Karpas-422 (cell line): ENCODE measurements around the gene EHF. TPM values are rescaled to one million over a fixed set of nuclear protein-coding genes. Genes with fewer than 3 reads are reported as not detected.

Experiments
- DNase-seq: peaks from one replicate; pipeline ENCODE4 v3.0.0-alpha.2; 2015
- H2AFZ ChIP-seq: fragments of 200-600 bp; sonication (generic); 2 replicates; pipeline ENCODE4 v1.6.1; 2014; ENCODE audit warnings: antibody characterized with exemption, low read length, mixed read lengths
- H3K27ac ChIP-seq: fragments of 200-600 bp; sonication (generic); 2 replicates; pipeline ENCODE4 v1.5.1; 2014; ENCODE audit warnings: mild to moderate bottlenecking, low read length, moderate library complexity
- H3K27me3 ChIP-seq: fragments of 200-600 bp; sonication (generic); 2 replicates; pipeline ENCODE4 v1.6.1; 2014; ENCODE audit warnings: low read length, mixed read lengths
- H3K36me3 ChIP-seq: fragments of 200-600 bp; sonication (generic); 2 replicates; pipeline ENCODE4 v1.6.1; 2014; ENCODE audit warnings: low read length, mixed read lengths; ENCODE audit not compliant: insufficient read depth
- H3K4me1 ChIP-seq: fragments of 200-600 bp; sonication (generic); 2 replicates; pipeline ENCODE4 v1.6.1; 2014; ENCODE audit warnings: mild to moderate bottlenecking, low read length, mixed read lengths
- H3K4me2 ChIP-seq: fragments of 200-600 bp; sonication (generic); 2 replicates; pipeline ENCODE4 v1.6.1; 2014; ENCODE audit warnings: low read length, low read depth, mild to moderate bottlenecking; ENCODE audit not compliant: poor library complexity, severe bottlenecking
- H3K4me3 ChIP-seq: fragments of 200-600 bp; sonication (generic); 2 replicates; pipeline ENCODE4 v1.5.1; 2014; ENCODE audit warnings: mild to moderate bottlenecking, antibody characterized with exemption, low read length, mixed read lengths
- H3K79me2 ChIP-seq: fragments of 200-600 bp; sonication (generic); 2 replicates; pipeline ENCODE4 v1.6.1; 2014; ENCODE audit warnings: mild to moderate bottlenecking, low read length, mixed read lengths
- H3K9ac ChIP-seq: fragments of 200-600 bp; sonication (generic); 2 replicates; pipeline ENCODE4 v1.6.0; 2014; ENCODE audit warnings: low read length
- H3K9me2 ChIP-seq: fragments of 200-600 bp; sonication (generic), shearing (Covaris generic); replicated peaks from 2 replicates; pipeline ENCODE4 v1.6.0; 2014; ENCODE audit warnings: mild to moderate bottlenecking, low read length, moderate library complexity; ENCODE audit not compliant: insufficient read depth
- H3K9me3 ChIP-seq: fragments of 300-700, 200-600 bp; sonication (generic); 2 replicates; pipeline ENCODE4 v1.6.1; 2014; ENCODE audit warnings: low read length, mixed read lengths
- H4K20me1 ChIP-seq: fragments of 200-600 bp; sonication (generic); 2 replicates; pipeline ENCODE4 v1.6.1; 2014; ENCODE audit warnings: mild to moderate bottlenecking, antibody characterized with exemption, low read length, low read depth; ENCODE audit not compliant: insufficient read depth
- total RNA-seq: library from RNA; depleted of rRNA; stranded (reverse); fragments of >200 nt; shearing (Covaris generic); gene quantifications from 2 replicates; pipeline ENCODE4 v1.2.3, GENCODE V29; 2014; ENCODE audit warnings: low replicate concordance

Gene EHF
- total RNA-seq, 1 experiment from 2014 or later = not detected

DNA sequence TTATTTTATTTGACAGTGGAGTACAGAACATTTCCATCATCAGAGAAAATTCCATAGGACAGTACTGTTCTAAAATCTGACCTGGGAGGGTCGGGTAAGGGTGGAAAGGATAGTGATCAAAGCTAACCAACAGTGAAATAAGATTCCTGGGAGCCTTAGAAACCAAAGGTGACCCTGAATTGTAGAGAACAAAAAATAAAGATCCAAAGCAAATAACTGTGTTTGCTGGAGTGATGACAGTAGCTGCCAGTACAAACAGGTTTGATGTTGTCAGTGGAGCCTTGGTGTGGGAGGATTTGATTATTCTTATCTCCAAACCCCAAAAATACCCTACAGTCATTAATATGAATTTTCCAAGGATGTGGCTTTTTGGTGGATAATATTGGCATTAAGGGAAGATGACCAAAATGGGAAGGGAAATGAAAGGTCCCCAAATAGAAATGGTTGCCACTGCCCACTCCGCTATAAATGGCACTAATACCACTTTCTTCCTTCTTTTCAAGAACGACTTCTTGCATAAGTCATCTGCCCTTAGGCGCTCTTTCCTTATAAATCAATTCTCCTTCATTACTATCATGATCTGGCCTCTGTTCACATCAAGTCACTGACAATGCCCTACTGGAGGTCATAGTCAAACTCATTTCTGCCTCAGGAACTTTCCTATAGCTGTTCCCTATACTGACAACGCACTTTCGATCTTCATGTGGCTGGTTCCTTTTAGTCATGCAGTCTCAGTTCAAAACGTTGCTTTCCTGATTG is 44.4 kb downstream of the EHF start:
- no peaks in the 10 kb centered on the region for H3K9me2 ChIP-seq
- no peaks in the 10 kb centered on the region for H3K79me2 ChIP-seq
- no peaks in the 10 kb centered on the region for H3K36me3 ChIP-seq
- H3K4me3 ChIP-seq = no peak overlapping the region
- no peak overlapping the region for H3K4me2 ChIP-seq
- DNase-seq = no peak
- no peaks in the 10 kb centered on the region for H3K4me1 ChIP-seq
- no peaks in the 10 kb centered on the region for H3K9me3 ChIP-seq
- no peaks in the 10 kb centered on the region for H3K27me3 ChIP-seq
- H2AFZ ChIP-seq = no peak overlapping the region
- H3K27ac ChIP-seq = no peak overlapping the region
- H4K20me1 ChIP-seq = no peaks in the 10 kb centered on the region
- H3K9ac ChIP-seq = no peak overlapping the region

DNA sequence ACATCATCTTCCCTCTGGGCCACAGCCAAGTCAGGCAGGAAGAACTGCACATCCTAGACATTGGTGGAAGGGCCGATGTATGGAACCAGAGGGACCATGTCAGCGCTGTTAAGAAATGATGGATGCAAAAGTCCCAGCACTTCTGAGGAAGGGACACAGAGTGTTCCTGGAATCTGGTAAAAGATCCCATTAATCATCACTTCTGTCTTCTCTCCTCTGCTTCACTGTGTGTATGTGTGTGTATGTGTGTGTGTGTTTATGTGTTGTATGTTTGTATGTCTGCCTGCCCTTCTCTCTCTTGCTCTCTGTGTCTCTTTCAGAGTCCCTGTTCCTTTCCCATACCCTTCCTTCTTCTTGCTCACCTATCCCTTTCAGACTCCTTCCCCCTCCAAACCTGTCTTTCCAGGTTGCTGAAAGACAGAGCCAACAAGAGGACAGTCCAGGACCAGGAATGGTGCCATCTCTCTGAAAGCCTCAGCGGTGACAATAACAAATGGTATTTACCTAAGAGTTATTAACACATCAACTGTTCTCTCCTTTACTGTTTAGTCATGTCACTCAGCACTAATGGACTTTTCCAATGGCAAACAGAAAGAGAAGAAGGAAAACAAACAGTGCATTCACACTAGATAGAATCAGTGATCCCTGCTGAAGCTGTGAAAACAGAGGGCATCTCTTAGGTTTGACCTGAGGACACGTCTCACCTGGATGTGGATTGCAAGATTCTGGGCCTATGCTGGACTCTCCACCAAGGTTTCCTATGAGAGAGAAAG is 47.1 kb downstream of the EHF start:
- no peak overlapping the region for H3K4me3 ChIP-seq
- H3K4me1 ChIP-seq = no peaks in the 10 kb centered on the region
- no peaks in the 10 kb centered on the region for H3K9me2 ChIP-seq
- H3K9ac ChIP-seq = no peak overlapping the region
- DNase-seq = no peak
- no peaks in the 10 kb centered on the region for H3K36me3 ChIP-seq
- no peaks in the 10 kb centered on the region for H3K79me2 ChIP-seq
- no peaks in the 10 kb centered on the region for H3K27me3 ChIP-seq
- H4K20me1 ChIP-seq = no peaks in the 10 kb centered on the region
- no peak overlapping the region for H2AFZ ChIP-seq
- H3K27ac ChIP-seq = no peak overlapping the region
- H3K4me2 ChIP-seq = no peak overlapping the region
- no peaks in the 10 kb centered on the region for H3K9me3 ChIP-seq

DNA sequence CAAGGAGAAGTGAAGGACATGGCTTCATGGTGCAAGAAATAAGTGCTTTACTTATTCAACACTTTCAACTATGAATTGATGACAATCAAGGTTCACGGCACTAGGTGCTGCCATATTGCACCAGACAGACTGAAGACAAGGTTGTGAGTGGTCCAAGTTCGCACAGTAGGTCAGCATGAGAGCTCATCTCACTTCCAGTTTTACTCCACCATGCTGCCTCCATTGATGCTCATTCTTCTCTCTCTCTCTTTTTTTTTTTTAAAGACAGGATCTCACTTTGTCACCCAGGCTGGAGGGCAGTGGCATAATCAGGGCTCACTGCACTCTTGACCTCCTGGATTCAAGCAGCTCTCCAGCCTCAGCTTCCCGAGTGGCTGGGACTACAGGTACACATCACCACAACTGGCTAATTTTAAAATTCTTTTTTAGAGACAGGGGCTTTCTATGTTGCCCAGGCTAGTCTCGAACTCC is 47.7 kb downstream of the EHF start:
- Histone ChIP-seq H3K27me3 (no peaks in the 10 kb centered on the region), H3K4me1 (no peaks in the 10 kb centered on the region), H3K79me2 (no peaks in the 10 kb centered on the region), H3K27ac (no peak overlapping the region), H2AFZ (no peak overlapping the region), H3K36me3 (no peaks in the 10 kb centered on the region), H3K4me3 (no peak overlapping the region), H4K20me1 (no peaks in the 10 kb centered on the region), H3K9ac (no peak overlapping the region), H3K9me3 (no peaks in the 10 kb centered on the region), H3K9me2 (no peaks in the 10 kb centered on the region), H3K4me2 (no peak overlapping the region)
- no peak for DNase-seq

DNA sequence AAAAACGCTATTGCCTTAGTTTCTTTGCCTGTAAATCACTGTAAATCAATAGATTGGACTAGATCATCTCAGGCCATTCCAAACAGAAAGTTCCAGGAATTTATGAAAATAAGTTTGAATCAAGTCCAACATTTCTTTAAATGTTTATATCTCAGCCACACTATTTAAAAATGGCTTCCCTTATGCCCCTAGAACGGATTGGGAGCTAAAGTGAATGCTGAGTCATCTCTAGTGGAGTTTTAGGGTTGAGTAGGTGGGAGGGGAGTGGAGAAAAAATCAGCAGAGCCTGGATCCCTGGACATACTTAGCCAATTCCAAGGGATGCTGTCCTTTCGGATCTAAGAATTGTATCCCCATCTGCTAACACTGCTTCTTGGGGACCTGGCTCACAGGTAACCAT is 48.6 kb downstream of the EHF start:
- Histone ChIP-seq H3K4me3 (no peak overlapping the region), H4K20me1 (no peaks in the 10 kb centered on the region), H2AFZ (no peak overlapping the region), H3K27ac (no peak overlapping the region), H3K27me3 (no peaks in the 10 kb centered on the region), H3K9me2 (no peaks in the 10 kb centered on the region), H3K36me3 (no peaks in the 10 kb centered on the region), H3K4me1 (no peaks in the 10 kb centered on the region), H3K79me2 (no peaks in the 10 kb centered on the region), H3K4me2 (no peak overlapping the region), H3K9ac (no peak overlapping the region), H3K9me3 (no peaks in the 10 kb centered on the region)
- no peak for DNase-seq

DNA sequence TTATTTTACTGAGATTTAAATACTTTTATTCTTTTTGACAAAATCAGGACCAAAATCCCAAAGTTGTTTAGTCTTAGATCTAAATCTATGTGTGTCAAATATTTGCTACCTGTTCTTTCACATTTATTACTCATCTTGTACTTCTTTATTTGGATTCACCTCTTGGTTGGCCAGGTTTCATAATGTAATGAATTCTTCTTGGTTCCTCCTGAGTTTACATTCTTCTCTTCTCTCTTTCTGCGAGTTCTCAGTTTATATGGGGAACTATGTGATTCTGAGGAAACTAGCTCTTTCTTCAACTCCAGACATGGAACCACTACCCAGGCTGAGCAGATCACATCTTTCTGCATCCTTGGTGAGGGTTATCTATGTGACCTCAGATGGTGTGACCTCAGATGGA is 50.2 kb downstream of the EHF start:
- H4K20me1 ChIP-seq = no peaks in the 10 kb centered on the region
- H3K27ac ChIP-seq = no peak overlapping the region
- H3K36me3 ChIP-seq = no peaks in the 10 kb centered on the region
- DNase-seq = no peak
- no peaks in the 10 kb centered on the region for H3K4me1 ChIP-seq
- H3K4me2 ChIP-seq = no peak overlapping the region
- no peak overlapping the region for H3K9ac ChIP-seq
- no peak overlapping the region for H3K4me3 ChIP-seq
- H3K9me2 ChIP-seq = no peaks in the 10 kb centered on the region
- no peaks in the 10 kb centered on the region for H3K27me3 ChIP-seq
- no peaks in the 10 kb centered on the region for H3K79me2 ChIP-seq
- no peaks in the 10 kb centered on the region for H3K9me3 ChIP-seq
- H2AFZ ChIP-seq = no peak overlapping the region

DNA sequence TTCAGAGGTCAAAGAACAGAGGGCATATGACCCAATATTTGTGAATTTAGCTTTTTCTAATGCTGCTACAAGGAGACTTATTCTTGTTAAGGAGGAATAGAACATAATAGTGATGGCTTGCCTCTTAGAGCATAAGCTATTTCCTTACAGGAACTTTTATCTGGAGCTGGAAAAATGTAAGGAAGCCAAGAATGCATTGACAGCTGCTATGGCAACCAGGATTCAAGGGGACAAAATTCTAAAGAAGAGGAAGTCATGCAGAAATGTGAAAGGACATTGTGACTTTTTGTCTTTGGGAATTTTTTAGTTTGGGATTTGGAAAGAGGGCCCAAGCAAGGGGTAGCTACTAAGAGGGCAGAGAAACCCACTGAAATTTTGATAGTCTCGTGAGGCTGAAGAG is 51.1 kb downstream of the EHF start:
- no peak overlapping the region for H3K4me2 ChIP-seq
- no peaks in the 10 kb centered on the region for H3K4me1 ChIP-seq
- no peak for DNase-seq
- no peak overlapping the region for H3K4me3 ChIP-seq
- no peak overlapping the region for H2AFZ ChIP-seq
- H3K79me2 ChIP-seq = no peaks in the 10 kb centered on the region
- H3K9me3 ChIP-seq = no peaks in the 10 kb centered on the region
- H3K9me2 ChIP-seq = no peaks in the 10 kb centered on the region
- no peak overlapping the region for H3K27ac ChIP-seq
- no peak overlapping the region for H3K9ac ChIP-seq
- H4K20me1 ChIP-seq = no peaks in the 10 kb centered on the region
- H3K27me3 ChIP-seq = no peaks in the 10 kb centered on the region
- no peaks in the 10 kb centered on the region for H3K36me3 ChIP-seq

DNA sequence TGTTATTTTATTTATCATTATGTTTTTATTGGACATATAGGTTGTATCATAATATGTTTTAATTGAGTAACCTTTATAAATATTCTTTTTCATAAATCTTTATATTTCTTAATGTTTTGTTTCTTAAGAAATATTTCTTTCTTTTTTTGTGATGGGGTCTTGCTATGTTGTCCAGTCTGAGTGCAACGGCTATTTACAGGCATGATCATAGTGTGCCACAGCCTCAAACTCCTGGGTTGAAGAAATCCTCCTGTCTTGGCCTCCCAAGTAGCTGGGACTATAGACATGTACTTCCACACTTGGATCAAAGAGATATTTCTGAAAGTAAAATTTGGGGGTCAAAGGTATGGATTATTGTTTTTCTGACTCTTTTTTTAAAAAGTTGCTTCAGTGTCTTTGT is 53.1 kb downstream of the EHF start:
- DNase-seq = no peak
- no peak overlapping the region for H2AFZ ChIP-seq

DNA sequence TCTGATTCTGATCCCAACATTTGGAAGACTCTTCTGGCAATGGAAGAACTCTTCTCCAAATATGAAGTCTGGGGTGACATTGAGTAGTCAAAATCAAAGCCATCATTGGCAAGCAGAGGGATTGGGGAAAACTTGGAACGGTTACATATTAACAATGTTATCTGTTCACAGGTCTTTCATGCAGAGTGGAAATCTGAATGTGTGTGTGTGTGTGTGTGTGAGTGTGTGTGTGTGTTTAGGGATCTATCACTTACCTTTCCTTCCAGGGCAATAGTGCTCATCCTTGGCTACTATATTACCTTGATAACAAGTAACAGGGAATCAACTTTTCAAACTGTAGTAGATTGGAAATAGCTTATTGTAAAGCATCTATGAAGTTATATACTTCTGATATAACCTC is 55.3 kb downstream of the EHF start:
- no peaks in the 10 kb centered on the region for H3K9me2 ChIP-seq
- H4K20me1 ChIP-seq = no peaks in the 10 kb centered on the region
- DNase-seq = no peak
- H3K4me2 ChIP-seq = no peak overlapping the region
- no peaks in the 10 kb centered on the region for H3K9me3 ChIP-seq
- no peaks in the 10 kb centered on the region for H3K27me3 ChIP-seq
- H2AFZ ChIP-seq = no peak overlapping the region
- H3K4me3 ChIP-seq = no peak overlapping the region
- H3K4me1 ChIP-seq = no peaks in the 10 kb centered on the region
- H3K9ac ChIP-seq = no peak overlapping the region
- H3K27ac ChIP-seq = no peak overlapping the region
- H3K36me3 ChIP-seq = no peaks in the 10 kb centered on the region
- no peaks in the 10 kb centered on the region for H3K79me2 ChIP-seq

More for the DNA sequence above, 53.1 kb downstream of the EHF start:
- no peaks in the 10 kb centered on the region for H3K79me2 ChIP-seq
- no peaks in the 10 kb centered on the region for H4K20me1 ChIP-seq
- no peak overlapping the region for H3K27ac ChIP-seq
- no peak overlapping the region for H3K9ac ChIP-seq
- H3K9me3 ChIP-seq = no peaks in the 10 kb centered on the region
- no peak overlapping the region for H3K4me2 ChIP-seq
- H3K9me2 ChIP-seq = no peaks in the 10 kb centered on the region
- H3K27me3 ChIP-seq = no peaks in the 10 kb centered on the region
- no peaks in the 10 kb centered on the region for H3K36me3 ChIP-seq
- H3K4me1 ChIP-seq = no peaks in the 10 kb centered on the region
- no peak overlapping the region for H3K4me3 ChIP-seq
